ENCODE data around the gene NCAPH2.

NCAPH2 gene

DNA sequence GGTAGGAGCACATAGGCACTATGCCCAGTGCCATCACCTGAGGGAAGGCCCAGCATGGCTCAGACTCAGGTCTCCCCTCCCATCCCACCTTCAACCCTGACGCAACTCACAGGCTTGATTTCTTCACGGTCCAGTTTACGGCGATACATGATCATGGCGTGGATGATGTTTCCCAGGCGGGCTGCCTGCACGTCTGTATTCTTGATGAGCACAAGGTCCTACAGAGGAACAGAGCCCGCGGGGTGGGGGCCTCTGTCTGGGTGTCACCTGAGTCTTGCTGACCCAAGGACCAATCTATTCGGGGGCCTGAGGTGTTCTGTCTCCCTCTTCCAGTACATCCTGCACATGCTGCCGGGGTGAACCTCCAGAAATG is 66.3 kb downstream of the NCAPH2 start:
- no peak for DNase-seq (ENCODE audit: low read depth)

Measured in fibroblast of gingiva (primary cell).